Middle frontal gyrus (tissue), 1 donor: ENCODE measurements around the gene GPS1.

Experiments
- DNase-seq: peaks from one replicate; pipeline ENCODE4 v3.0.0-alpha.2; 2015; ENCODE audit warnings: low spot score; ENCODE audit errors: extremely low spot score

The GPS1 gene

DNA sequence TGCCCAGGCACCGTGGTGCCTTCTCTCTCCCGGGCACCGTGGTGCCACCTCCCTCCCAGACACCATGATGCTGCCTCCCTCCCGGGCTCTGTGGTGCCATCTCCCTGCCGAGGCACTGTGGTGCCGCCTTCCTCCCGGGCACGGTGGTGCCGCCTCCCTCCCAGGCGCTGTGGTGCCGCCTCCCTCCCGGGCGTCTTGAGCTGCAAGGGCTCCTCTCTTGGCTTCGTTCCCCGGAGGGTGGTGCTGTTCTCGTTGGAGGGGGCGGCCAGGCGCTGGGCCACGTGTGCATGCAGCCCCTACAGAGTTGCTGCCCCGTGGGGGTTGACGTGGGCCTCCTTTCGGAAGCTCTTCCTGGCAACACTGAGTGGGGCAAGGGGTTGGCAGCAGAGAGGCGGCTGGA is 37.3 kb upstream of the GPS1 start:
- DNase-seq: no peak

DNA sequence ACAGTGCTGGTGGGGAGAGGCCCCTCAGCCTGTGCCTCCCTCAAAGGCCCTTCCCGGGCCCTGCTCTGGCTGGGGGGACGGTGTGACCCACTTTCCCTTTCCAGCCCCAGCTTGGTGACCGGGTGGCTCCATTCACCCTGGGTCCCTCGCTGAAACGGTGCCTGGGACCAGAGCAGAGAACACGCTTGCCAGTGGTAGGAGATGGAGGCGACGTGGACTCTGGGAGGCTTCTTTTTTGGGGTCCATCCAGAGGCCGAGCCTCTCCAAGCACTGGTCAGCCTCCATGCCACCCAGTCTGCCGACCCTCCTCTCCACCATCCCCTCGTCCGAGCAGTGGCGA is 36.8 kb upstream of the GPS1 start:
- DNase-seq: no peak

DNA sequence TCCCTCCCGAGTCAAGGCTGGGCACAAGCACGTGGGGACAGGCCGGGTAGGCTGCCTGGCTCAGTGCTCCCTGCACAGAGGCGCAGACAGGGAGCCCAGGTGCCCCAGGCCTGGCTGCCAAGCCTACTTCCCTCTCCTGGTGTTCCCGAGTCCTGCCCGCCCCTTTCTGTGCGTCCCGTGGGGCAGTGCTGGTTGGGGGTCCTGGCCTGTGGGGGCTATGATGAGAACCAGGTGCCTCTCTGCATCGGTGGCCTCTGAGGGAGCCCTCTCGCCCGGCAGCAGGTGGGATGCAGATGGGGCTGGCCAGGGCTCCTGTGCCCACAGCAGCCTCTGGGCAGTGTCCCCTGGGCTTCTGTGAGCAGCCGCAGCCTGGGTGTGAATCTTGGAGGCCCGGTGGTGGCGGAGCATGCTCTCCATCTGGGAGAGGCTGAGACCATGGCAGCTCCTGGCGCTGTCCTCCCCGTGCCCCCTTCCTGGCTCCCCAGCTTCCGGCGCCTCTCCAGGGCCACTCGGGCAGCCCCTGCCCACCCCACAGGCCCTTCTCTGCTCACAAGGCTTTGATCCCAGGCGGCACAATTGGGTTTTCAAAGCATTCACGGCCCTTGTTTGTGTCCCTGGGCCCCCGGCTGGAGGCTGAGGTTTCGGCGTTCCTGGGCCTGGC is 36.3 kb upstream of the GPS1 start:
- no peak for DNase-seq

DNA sequence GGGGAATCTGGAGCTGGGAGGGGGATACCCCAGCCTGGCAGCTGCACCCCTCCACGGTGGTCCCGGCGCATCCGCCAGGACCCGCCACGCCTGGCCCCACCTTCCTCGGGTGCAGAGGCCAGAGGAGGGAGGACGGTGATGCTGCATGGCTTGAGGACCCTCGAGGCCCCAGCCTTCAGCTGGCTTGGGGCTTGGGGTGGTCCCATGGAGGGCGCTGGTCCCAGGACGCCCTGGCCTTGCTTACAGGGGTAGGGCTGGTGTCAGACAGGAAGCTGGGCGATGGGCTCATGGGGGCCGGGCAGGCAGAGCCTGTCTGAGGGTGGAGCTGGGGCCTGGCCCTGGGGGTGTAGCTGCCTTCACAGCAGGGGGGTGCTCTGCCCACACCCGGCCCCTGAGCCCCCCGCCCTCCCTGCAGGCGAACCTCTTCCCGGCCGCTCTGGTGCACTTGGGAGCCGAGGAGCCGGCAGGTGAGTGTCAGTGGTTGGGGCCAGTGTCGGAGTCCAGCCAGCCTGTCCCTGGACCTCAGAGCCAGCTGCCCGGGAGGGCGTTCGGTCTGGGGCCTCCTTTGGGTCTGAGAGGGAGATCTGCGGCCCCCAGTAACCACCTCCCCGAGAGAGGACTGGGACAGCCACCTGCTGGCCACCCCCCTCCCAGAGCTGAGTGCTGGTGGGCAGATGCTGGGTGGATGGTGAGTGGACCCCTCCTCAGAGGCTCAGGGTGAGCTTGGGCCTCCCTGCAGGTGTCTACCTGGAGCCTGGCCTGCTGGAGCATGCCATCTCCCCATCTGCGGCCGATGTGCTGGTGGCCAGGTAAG is 35.4 kb upstream of the GPS1 start:
- DNase-seq: no peak

DNA sequence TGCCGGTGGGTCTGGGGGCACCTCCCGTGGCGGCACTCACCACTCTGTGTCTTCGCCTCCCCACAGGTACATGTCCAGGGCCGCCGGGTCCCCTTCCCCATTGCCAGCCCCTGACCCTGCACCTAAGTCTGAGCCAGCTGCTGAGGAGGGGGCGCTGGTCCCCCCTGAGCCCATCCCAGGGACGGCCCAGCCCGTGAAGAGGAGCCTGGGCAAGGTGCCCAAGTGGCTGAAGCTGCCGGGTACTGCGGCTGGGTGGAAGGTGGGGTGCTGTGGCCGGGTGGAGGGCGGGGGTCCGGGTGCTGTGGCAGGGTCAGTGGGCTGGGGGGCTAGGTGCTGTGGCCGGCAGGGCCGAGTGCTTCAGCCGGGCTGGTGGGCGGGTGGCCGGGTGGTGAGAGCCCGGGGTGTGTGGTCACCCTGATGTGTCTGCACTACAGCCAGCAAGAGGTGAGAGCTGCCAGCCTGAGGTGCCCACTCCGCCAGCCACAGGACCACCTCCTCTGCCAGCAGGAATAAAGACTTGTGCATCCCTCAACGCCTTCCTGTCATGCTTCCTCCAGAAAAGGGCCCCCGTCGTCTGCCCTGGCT is 34.7 kb upstream of the GPS1 start:
- no peak for DNase-seq

DNA sequence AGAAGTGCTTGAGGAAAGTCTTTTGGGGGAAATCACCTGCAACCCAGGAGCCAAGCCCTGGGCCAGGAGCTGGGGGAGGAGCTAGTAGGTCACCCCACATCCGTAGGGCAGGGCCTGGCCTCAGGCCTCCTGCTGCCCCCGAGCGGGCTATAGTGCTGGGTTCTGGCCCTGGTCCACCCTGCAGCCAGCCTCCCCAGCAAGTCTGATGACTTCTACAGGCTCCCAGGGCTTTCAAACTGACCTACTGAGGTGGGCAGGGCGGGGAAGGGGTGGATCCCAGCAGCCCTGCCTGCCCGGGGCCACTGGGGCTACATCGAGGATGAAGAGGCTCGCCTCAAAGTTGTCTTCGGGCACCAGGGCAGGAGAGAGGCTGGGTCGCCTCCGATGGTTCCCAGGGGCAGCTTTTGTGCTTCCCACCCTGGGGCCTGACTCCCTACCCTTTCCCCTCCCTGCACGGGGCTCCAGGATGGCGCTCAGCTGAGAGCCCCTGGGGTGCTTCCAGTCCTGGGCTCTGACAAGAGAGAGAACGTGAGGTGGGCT is 34.0 kb upstream of the GPS1 start:
- no peak for DNase-seq

DNA sequence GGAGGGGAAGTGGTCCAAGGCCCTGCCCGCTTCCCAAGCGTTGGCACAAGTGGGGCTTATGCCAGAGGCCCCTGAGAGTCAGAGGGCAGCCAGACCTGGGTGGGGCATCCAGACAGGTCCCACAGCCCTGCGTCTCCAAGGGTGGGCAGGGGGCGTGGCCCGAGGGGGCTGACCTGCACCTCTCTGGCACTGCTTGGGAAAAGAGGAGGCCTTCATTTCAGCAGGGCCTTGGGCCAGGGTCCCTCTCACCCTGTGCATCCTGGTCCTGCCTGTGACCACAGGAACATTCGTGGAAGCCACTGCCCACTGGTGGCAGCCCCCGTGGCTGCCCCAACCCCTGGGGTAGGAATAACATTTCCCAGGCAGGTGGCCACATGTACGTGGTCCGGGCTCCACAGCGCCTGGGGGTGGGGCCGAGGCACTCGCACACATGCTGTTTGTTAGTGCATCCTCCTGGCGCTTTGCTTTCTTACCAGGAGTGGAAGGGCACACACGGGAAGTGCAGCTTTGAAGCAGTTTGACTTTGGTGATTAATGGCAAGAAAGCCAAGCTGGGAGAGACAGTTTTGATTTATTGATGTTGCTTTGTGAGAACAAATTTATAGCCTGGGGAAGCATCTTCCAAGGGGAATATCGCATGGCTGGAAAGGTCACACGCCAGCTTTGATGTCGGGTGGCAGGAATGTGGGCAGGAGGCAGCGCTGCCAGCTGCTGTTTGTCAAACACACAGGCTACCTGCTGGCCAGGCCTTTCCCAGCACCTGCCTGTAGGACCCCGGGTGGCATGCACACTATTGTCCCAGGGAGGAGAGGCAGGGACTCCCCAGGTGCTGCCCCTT is 33.3 kb upstream of the GPS1 start:
- DNase-seq: no peak

- DNase-seq: no peak
Measured at GRCh38 chr17:82018989-82019689, 32.6 kb upstream of the GPS1 start.

- no peak for DNase-seq
Measured at GRCh38 chr17:82019690-82020571, 31.8 kb upstream of the GPS1 start.

DNA sequence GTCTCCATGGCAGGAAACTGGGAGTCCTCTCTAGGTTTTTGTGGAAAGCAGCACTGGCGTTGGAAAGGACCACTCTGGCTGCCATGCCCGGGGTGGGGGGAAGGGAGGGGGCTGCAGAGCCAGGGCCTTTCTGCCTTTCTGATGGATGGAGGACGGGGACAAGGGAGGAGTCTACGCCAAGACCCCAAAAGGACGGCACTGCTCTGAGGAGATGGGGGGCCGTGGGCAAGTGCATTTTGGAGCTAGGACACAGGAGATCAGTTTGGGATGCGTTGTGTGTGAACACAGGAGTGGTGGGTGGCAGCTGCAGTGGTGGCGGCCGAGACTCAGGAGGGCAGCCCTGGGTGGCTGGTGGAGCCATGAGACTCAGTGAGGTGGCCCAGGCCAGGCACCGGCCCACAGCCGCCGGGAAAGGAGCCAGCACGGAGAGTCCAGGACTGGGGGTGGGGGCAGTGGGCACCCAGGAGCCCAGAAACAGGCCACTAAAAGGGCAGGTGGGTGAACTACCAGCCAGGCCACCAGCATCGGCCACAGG is 31.1 kb upstream of the GPS1 start:
- DNase-seq: no peak

DNA sequence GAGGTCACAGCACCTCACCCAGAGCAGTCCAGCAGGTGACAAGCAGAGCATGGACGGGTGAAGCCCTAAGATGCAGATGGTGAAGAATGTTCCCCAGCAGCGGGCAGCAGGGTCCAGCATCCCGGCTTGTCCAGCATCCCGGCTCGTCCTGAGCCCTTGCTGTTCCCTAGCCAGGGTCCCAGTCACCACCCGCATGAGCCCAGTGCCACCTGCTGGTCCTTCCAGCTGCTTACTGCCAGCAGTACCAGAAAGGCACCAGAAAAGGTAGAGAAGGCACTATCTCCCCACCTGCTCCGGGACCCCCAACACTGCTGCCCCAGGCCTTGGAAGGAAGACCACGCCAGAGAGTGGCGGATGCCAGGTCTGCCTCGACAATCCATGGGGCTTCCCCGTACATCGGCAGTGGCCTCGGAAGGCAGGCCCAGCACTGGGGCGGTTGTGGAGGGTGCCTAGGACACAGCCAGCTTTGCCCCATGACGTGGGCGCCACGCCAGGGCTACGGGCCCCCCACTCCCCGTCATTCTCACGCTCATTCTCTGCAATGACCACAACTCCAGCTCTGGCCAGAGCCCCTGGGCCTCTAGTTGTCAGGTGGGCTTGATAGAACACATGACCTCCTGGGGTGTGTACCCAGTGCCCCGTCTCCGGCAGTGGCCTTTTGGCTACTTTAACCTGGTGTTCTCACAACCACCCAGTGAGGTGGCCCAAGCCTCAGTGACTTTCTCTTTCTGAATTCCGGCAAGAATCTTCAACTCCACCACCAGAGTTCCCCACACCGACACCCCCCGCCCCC is 30.4 kb upstream of the GPS1 start:
- DNase-seq: peak; percentile 37

- no peak for DNase-seq
Measured at GRCh38 chr17:82021900-82022309, 29.8 kb upstream of the GPS1 start.

DNA sequence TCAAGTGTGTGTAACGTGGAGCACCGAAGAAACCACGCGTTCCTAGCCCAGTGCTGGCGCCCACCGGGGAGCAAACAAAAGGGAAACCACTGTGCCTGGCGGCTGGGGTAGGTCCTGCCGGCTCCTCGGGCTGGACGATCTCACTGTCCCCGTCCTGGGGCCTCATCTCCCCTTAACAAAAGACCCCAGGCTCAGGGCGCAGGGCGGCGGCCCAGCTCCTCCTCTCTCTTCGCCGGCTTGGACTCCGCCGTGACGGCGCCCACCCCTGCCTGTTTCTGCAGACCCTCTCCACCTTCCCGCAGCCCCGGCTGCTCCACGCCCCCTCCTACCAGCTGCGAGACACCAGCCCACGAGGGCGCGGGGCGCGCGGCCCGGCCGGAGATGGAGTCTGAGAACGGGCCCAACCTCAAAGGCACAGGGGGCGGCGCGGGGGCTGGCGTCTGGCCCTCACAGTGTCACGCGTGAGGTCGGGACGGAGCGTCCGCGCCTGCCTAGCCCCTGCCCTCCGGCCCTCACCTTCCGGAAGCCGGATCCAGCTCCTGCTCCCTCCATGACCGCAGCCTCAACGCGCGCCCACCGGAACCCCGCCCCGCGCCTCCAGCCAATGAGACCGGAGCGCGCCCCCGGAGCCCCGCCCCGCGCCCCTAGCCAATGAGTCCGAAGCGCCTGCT is 29.3 kb upstream of the GPS1 start, which contains the start of gene CENPX:
Gene CENPX (minus strand): TSS at position 569 of the 671 bp plus-strand sequence. CDS start 17 bp downstream, at position 552.
- no peak for DNase-seq

- peak; percentile 98 for DNase-seq
Measured at GRCh38 chr17:82022981-82023446, 28.7 kb upstream of the GPS1 start, which contains the start of gene LRRC45. Gene LRRC45 (plus strand): TSS chr17:82023305. CDS start chr17:82023644, 339 bp downstream.

DNA sequence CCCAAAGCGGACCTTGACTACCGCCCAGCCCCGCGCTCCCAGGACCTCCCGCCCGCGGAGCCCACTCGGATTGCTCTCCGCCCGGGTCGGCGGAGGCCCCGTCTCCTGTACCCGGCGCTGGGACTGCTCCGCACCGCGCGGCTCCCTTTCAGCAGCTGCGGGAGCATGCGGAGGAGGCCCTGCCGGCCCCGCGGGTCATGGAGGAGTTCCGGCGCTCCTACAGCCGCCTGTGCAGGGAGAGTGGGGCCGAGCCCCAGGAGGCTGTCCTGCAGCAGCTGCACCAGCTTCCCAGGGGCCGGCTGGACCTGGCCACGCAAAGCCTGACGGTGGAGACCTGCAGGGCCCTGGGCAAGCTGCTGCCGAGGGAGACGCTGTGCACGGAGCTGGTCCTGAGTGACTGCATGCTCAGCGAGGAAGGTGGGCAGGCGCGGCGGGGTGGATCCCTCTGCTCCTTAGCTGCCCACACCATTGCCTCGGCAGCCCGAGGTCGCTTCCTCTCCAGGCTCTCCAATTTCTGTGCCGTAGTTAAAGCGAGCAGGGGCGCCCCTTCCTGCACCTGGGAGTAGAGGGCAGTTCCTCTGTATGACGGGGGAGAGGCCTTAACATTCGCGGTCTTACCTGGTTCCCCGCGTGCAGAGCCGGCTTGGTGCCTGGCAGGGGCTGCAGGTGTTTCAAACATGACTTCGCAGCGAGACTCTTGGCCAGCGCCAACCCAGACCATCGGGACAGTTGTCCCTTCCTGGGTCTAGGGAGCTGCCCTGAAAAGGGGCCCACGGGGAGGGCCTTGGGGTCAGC is 28.1 kb upstream of the GPS1 start:
- DNase-seq: no peak

DNA sequence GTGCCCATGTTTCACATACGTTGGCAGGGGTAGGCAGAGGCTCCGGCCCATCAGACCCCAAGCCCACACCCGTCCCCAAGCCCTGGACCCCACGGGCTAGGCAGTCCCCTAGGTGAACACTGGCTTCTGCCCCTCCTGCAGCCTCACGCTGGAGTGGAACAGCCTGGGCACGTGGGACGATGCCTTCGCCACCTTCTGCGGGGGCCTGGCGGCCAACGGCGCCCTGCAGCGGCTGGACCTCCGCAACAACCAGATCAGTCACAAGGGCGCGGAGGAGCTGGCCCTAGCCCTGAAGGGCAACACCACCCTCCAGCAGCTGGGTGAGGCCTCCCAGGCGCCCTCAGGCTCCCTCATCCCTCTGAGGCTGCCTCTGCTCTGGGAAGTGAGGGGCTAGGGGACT is 26.8 kb upstream of the GPS1 start:
- DNase-seq: no peak
